Neuron (in vitro differentiated cells): ENCODE data around the gene NEK9.

Source experiments
- H2AFZ ChIP-seq: one replicate; pipeline ENCODE4 v1.6.1; 2013; ENCODE audit warnings: low read depth, mild to moderate bottlenecking, inconsistent platforms, low read length, moderate library complexity
- H3K27me3 ChIP-seq: one replicate; pipeline ENCODE4 v1.6.1; 2013; ENCODE audit warnings: low read length; ENCODE audit not compliant: insufficient read depth
- H3K36me3 ChIP-seq: one replicate; pipeline ENCODE4 v1.6.1; 2013; ENCODE audit warnings: low read length; ENCODE audit not compliant: insufficient read depth
- H3K4me1 ChIP-seq: one replicate; pipeline ENCODE4 v1.6.1; 2013; ENCODE audit warnings: low read length; ENCODE audit not compliant: insufficient read depth
- H3K4me3 ChIP-seq: 2 replicates; pipeline ENCODE4 v1.5.1; 2013; ENCODE audit warnings: mild to moderate bottlenecking, low read length, moderate library complexity
- H3K9me3 ChIP-seq: one replicate; pipeline ENCODE4 v1.6.1; 2013; ENCODE audit warnings: low read length

The NEK9 gene

GRCh38 chr14:75064205-75064567 is 62.7 kb downstream of the NEK9 start:
- peaks cover 6% of the 10 kb centered on the region for H3K9me3 ChIP-seq
- H2AFZ ChIP-seq: peak overlapping the region; percentile 60
- peaks cover 18% of the 10 kb centered on the region for H3K4me1 ChIP-seq
- peaks cover 19% of the 10 kb centered on the region for H3K36me3 ChIP-seq
- peak overlapping the region; percentile 81 for H3K4me3 ChIP-seq
- H3K27me3 ChIP-seq: no peaks in the 10 kb centered on the region

GRCh38 chr14:75063491-75064204 is 63.2 kb downstream of the NEK9 start, which contains the start of gene ACYP1:
ACYP1 (minus strand) TSS chr14:75064024; CDS start chr14:75063553, 471 bp downstream.
- peak within 1 kb of the TSS; percentile 60 for H2AFZ ChIP-seq

GRCh38 chr14:75063013-75063412 is 63.8 kb downstream of the NEK9 start:
- Histone ChIP-seq H3K9me3 (peaks cover 6% of the 10 kb centered on the region), H3K27me3 (no peaks in the 10 kb centered on the region), H3K4me1 (peaks cover 11% of the 10 kb centered on the region), H3K4me3 (peak overlapping the region; percentile 81), H3K36me3 (peaks cover 19% of the 10 kb centered on the region), H2AFZ (peak overlapping the region; percentile 60)

More at GRCh38 chr14:75063491-75064204, 63.2 kb downstream of the NEK9 start, which contains the start of gene ACYP1:
- Histone ChIP-seq H3K9me3 (peaks cover 6% of the 10 kb centered on the region), H3K4me3 (peak within 1 kb of the TSS; percentile 81), H3K4me1 (peaks cover 15% of the 10 kb centered on the region), H3K27me3 (no peaks in the 10 kb centered on the region), H3K36me3 (peaks cover 19% of the 10 kb centered on the region)

- Histone ChIP-seq H3K9me3 (peaks cover 8% of the 10 kb centered on the region), H3K27me3 (no peaks in the 10 kb centered on the region), H3K4me3 (no peak overlapping the region), H3K36me3 (peaks cover 23% of the 10 kb centered on the region), H2AFZ (no peak overlapping the region), H3K4me1 (peaks cover 11% of the 10 kb centered on the region)
Observed at GRCh38 chr14:75060420-75060819, 66.4 kb downstream of the NEK9 start.

- Histone ChIP-seq H3K4me1 (peaks cover 11% of the 10 kb centered on the region), H3K27me3 (no peaks in the 10 kb centered on the region), H3K36me3 (peaks cover 23% of the 10 kb centered on the region)
Observed at GRCh38 chr14:75059642-75060041, 67.2 kb downstream of the NEK9 start.

GRCh38 chr14:75054421-75054820 is 72.4 kb downstream of the NEK9 start:
- Histone ChIP-seq H3K27me3 (no peaks in the 10 kb centered on the region), H2AFZ (no peak overlapping the region)

More at GRCh38 chr14:75059642-75060041, 67.2 kb downstream of the NEK9 start:
- Histone ChIP-seq H2AFZ (no peak overlapping the region), H3K9me3 (peaks cover 8% of the 10 kb centered on the region), H3K4me3 (no peak overlapping the region)

GRCh38 chr14:75053396-75054291 is 73.2 kb downstream of the NEK9 start:
- no peak overlapping the region for H3K4me3 ChIP-seq
- peaks cover 2% of the 10 kb centered on the region for H3K9me3 ChIP-seq
- H3K36me3 ChIP-seq: peaks cover 14% of the 10 kb centered on the region
- H2AFZ ChIP-seq: no peak overlapping the region
- no peaks in the 10 kb centered on the region for H3K27me3 ChIP-seq
- no peaks in the 10 kb centered on the region for H3K4me1 ChIP-seq

More at GRCh38 chr14:75054421-75054820, 72.4 kb downstream of the NEK9 start:
- H3K36me3 ChIP-seq: peaks cover 14% of the 10 kb centered on the region
- peaks cover 2% of the 10 kb centered on the region for H3K9me3 ChIP-seq
- no peak overlapping the region for H3K4me3 ChIP-seq
- H3K4me1 ChIP-seq: no peaks in the 10 kb centered on the region

GRCh38 chr14:75051556-75051899 is 75.3 kb downstream of the NEK9 start:
- H3K4me1 ChIP-seq: no peaks in the 10 kb centered on the region
- no peak overlapping the region for H3K4me3 ChIP-seq
- H3K27me3 ChIP-seq: no peaks in the 10 kb centered on the region
- H2AFZ ChIP-seq: no peak overlapping the region
- peaks cover 11% of the 10 kb centered on the region for H3K36me3 ChIP-seq
- no peaks in the 10 kb centered on the region for H3K9me3 ChIP-seq

GRCh38 chr14:75050852-75051555 is 75.8 kb downstream of the NEK9 start, which contains the start of gene MLH3:
MLH3 (minus strand) TSS chr14:75051467; CDS start chr14:75049655, 1,812 bp downstream.
- H3K4me1 ChIP-seq: no peaks in the 10 kb centered on the region
- H3K4me3 ChIP-seq: peak within 1 kb of the TSS; percentile 39
- H2AFZ ChIP-seq: no peak within 1 kb of the TSS
- no peaks in the 10 kb centered on the region for H3K27me3 ChIP-seq
- no peaks in the 10 kb centered on the region for H3K9me3 ChIP-seq
- peaks cover 9% of the 10 kb centered on the region for H3K36me3 ChIP-seq

GRCh38 chr14:75049731-75050201 is 77.1 kb downstream of the NEK9 start:
- H3K4me1 ChIP-seq: no peaks in the 10 kb centered on the region
- no peaks in the 10 kb centered on the region for H3K9me3 ChIP-seq
- no peak overlapping the region for H3K4me3 ChIP-seq
- H2AFZ ChIP-seq: no peak overlapping the region
- H3K27me3 ChIP-seq: no peaks in the 10 kb centered on the region
- peaks cover 9% of the 10 kb centered on the region for H3K36me3 ChIP-seq

GRCh38 chr14:75049136-75049535 is 77.7 kb downstream of the NEK9 start:
- Histone ChIP-seq H3K4me3 (no peak overlapping the region), H3K9me3 (no peaks in the 10 kb centered on the region), H3K4me1 (no peaks in the 10 kb centered on the region), H3K36me3 (peaks cover 8% of the 10 kb centered on the region), H3K27me3 (no peaks in the 10 kb centered on the region), H2AFZ (no peak overlapping the region)

GRCh38 chr14:75048101-75048500 is 78.7 kb downstream of the NEK9 start:
- H3K4me3 ChIP-seq: no peak overlapping the region
- no peaks in the 10 kb centered on the region for H3K9me3 ChIP-seq
- no peak overlapping the region for H2AFZ ChIP-seq
- no peaks in the 10 kb centered on the region for H3K4me1 ChIP-seq
- no peaks in the 10 kb centered on the region for H3K27me3 ChIP-seq
- H3K36me3 ChIP-seq: no peaks in the 10 kb centered on the region
